HepG2 (cell line): ENCODE measurements around the gene HOXD3. TPM values are rescaled to one million over a fixed set of nuclear protein-coding genes. Genes with fewer than 3 reads are reported as not detected.

Experiments
- ATAC-seq: fragments of 200-7000 bp; cut with Tn5 transposase; 3 replicates; pipeline ENCODE4 v1.9.1; 2020; ENCODE audit warnings: mild to moderate bottlenecking, moderate library complexity
- BruUV-seq: library from RNA; stranded (reverse); fragments of 400-500 nt; replicated peaks from 2 replicates; lab custom pipeline; 2021; lab: Mats Ljungman, UMichigan
- CTCF ChIA-PET: fragments of 300-600 bp; formaldehyde crosslinking; extraction: SDS; loops from one replicate; lab custom pipeline; 2021; ENCODE audit warnings: low total read pairs, inconsistent platforms, low intra/inter-chr PET ratio; lab: Yijun Ruan, JAX
- POLR2A ChIA-PET: fragments of 350-600 bp; sonication (Branson Sonifier 250); formaldehyde crosslinking; loops from one replicate; lab custom pipeline; 2020; ENCODE audit warnings: antibody characterized with exemption, inconsistent platforms; lab: Yijun Ruan, JAX
- DNase-seq: peaks from one replicate; pipeline ENCODE4 v3.0.0-alpha.2; 2015; ENCODE audit warnings: low spot score
- FAIRE-seq: peaks from 3 replicates; lab custom pipeline; 2011; peaks lifted over from hg19 to GRCh38; lab: Jason Lieb, UNC
- H2AFZ ChIP-seq: one replicate; pipeline ENCODE4 v1.6.1; 2011; ENCODE audit warnings: low read length, inconsistent platforms
- H3K27ac ChIP-seq: fragments of 300-600 bp; 3 replicates; pipeline ENCODE4 v1.8.0; 2011; ENCODE audit warnings: mixed run types, mild to moderate bottlenecking, mixed read lengths, low read length, inconsistent platforms; ENCODE audit not compliant: insufficient read depth; ENCODE audit errors: extremely low read length
- H3K27me3 ChIP-seq, 2 experiments: fragments of 200-600 bp in 1 of 2; 2 replicates in 1 of 2; 3 replicates in 1 of 2; pipeline versions ENCODE4 v1.6.0 to v1.8.0; 2011; ENCODE audit warnings: low read length in 2 of 2, mild to moderate bottlenecking in 2 of 2, moderate library complexity in 2 of 2, inconsistent platforms in 1 of 2; ENCODE audit not compliant: insufficient read depth in 2 of 2, control insufficient read depth in 1 of 2
- H3K36me3 ChIP-seq, 2 experiments: fragments of 200-600 bp in 1 of 2; replicated peaks in 1 of 2; 2 replicates in 1 of 2; 3 replicates in 1 of 2; pipeline versions ENCODE4 v1.5.1 to v1.8.0; 2011; ENCODE audit warnings: low read length in 2 of 2, inconsistent platforms in 1 of 2; ENCODE audit not compliant: insufficient read depth in 2 of 2, control insufficient read depth in 1 of 2
- H3K4me1 ChIP-seq: 2 replicates; pipeline ENCODE4 v1.5.1; 2012; ENCODE audit warnings: low read length, inconsistent platforms; ENCODE audit not compliant: insufficient read depth
- H3K4me2 ChIP-seq: 2 replicates; pipeline ENCODE4 v1.6.0; 2011; ENCODE audit warnings: low read depth, low read length, inconsistent platforms
- H3K4me3 ChIP-seq, 3 experiments: fragments of 200-600 bp in 1 of 3; sonication (generic), shearing (Covaris generic) in 1 of 3; replicated peaks in 1 of 3; 2 replicates each; pipeline ENCODE4 v1.5.1; 2011 to 2016; ENCODE audit warnings: low read length in 3 of 3, inconsistent platforms in 2 of 3, low read depth in 2 of 3, mild to moderate bottlenecking in 2 of 3, control low read depth in 1 of 3, mixed read lengths in 1 of 3; ENCODE audit not compliant: insufficient read depth in 1 of 3
- H3K79me2 ChIP-seq: one replicate; pipeline ENCODE4 v1.6.1; 2011; ENCODE audit warnings: low read length, inconsistent platforms; ENCODE audit not compliant: insufficient read depth
- H3K9ac ChIP-seq: 2 replicates; pipeline ENCODE4 v1.6.0; 2011; ENCODE audit warnings: mild to moderate bottlenecking, low read depth, low read length, inconsistent platforms; ENCODE audit not compliant: insufficient read depth
- H3K9me3 ChIP-seq: 2 replicates; pipeline ENCODE4 v1.5.1; 2012; ENCODE audit warnings: mild to moderate bottlenecking, low read length
- H4K20me1 ChIP-seq: 2 replicates; pipeline ENCODE4 v1.6.0; 2011; ENCODE audit warnings: inconsistent platforms, mild to moderate bottlenecking, low read length, moderate library complexity; ENCODE audit not compliant: insufficient read depth
- BCL6 ChIP-seq: IDR thresholded peaks from 2 replicates; pipeline ENCODE4 v1.6.1; 2016; ENCODE audit warnings: missing genetic modification reagents, missing compliant biosample characterization
- HNF4G ChIP-seq, 2 experiments: sonication (generic) in 1 of 2; formaldehyde crosslinking in 1 of 2; IDR thresholded peaks; 2 replicates each; pipeline versions ENCODE4 v1.4.0 to v1.6.1; 2011 to 2020; ENCODE audit warnings: borderline replicate concordance in 2 of 2, low read depth in 2 of 2, mild to moderate bottlenecking in 2 of 2, low read length in 1 of 2, missing genetic modification reagents in 1 of 2, moderate library complexity in 1 of 2
- MAFG ChIP-seq: sonication (generic); formaldehyde crosslinking; IDR thresholded peaks from 2 replicates; pipeline ENCODE4 v1.5.1; 2020; ENCODE audit warnings: mild to moderate bottlenecking, missing genetic modification reagents
- NAIF1 ChIP-seq: sonication (generic); formaldehyde crosslinking; IDR thresholded peaks from 2 replicates; pipeline ENCODE4 v1.5.0; 2020; ENCODE audit warnings: mild to moderate bottlenecking, missing genetic modification reagents, borderline replicate concordance
- NONO ChIP-seq, 2 experiments: fragments of 450-650 bp in 1 of 2; sonication (generic) in 1 of 2; formaldehyde crosslinking in 1 of 2; IDR thresholded peaks in 1 of 2; conservative IDR thresholded peaks in 1 of 2; 2 replicates each; pipeline versions ENCODE4 v1.6.1 to v1.8.0; 2017 to 2022; ENCODE audit warnings: mild to moderate bottlenecking in 1 of 2, missing genetic modification reagents in 1 of 2, moderate library complexity in 1 of 2
- TRIM22 ChIP-seq: fragments of 450-650 bp; IDR thresholded peaks from 2 replicates; pipeline ENCODE4 v1.6.1; 2017
- YEATS2 ChIP-seq: sonication (generic); formaldehyde crosslinking; IDR thresholded peaks from 2 replicates; pipeline ENCODE4 v1.4.0; 2020; ENCODE audit warnings: missing genetic modification reagents, borderline replicate concordance
- ZBTB7B ChIP-seq: sonication (generic); formaldehyde crosslinking; IDR thresholded peaks from 2 replicates; pipeline ENCODE4 v1.4.0; 2020; ENCODE audit warnings: missing genetic modification reagents
- ZNF512B ChIP-seq: sonication (generic); formaldehyde crosslinking; IDR thresholded peaks from 2 replicates; pipeline ENCODE4 v1.5.1; 2020; ENCODE audit warnings: missing genetic modification reagents, mild to moderate bottlenecking, borderline replicate concordance
- ZNF629 ChIP-seq: sonication (generic); formaldehyde crosslinking; conservative IDR thresholded peaks from 2 replicates; pipeline ENCODE4 v1.5.0; 2020; ENCODE audit warnings: missing genetic modification reagents
- WGBS: methylation state at CpG from one replicate; pipeline ENCODE4 v1.1.6; 2017; ENCODE audit warnings: low lambda C conversion rate; 5-methylcytosine and 5-hydroxymethylcytosine counted together
- in situ Hi-C: cut with HindIII; loops from 2 replicates; pipeline ENCODE4 v1.10.0; 2017; ENCODE audit warnings: low pct_unique_long_range_greater_than_20kb; ENCODE audit not compliant: extremely low pct_ligation_motif_present
- intact Hi-C: fragments of 100-400 bp; cut with micrococcal nuclease; formaldehyde crosslinking; loops from one replicate; pipeline ENCODE4 v1.10.0; 2022; ENCODE audit not compliant: unreplicated experiment
- polyA plus RNA-seq, 8 experiments: library from polyadenylated mRNA; depleted of rRNA in 3 of 8; stranded (reverse) in 7 of 8; unstranded in 1 of 8; fragments of >200 nt; fragmentation: Illumina TruSeq in 4 of 8; extraction: Trizol in 4 of 8; gene quantifications; 2 replicates each; pipeline versions ENCODE4 v1.2.1 to v1.2.3, GENCODE V29; 2011 to 2016; ENCODE audit warnings: low read depth in 4 of 8, missing spikeins in 1 of 8, mixed read lengths in 1 of 8; ENCODE audit not compliant: insufficient read depth in 1 of 8
- total RNA-seq, 5 experiments: library from RNA; depleted of rRNA; stranded (reverse); fragments of >200 nt; fragmentation: Illumina TruSeq; extraction: Trizol; gene quantifications; 2 replicates each; pipeline ENCODE4 v1.2.3, GENCODE V29; 2016; ENCODE audit warnings: low read depth in 1 of 5

Gene HOXD3
- total and polyA plus RNA-seq, 2 of the 13 experiments (the other 11 are each of a cell fraction or from before 2014, with no cell fraction given): 0.05 to 0.09 TPM

- intact Hi-C loops: loop anchor here (5.0 kb wide), 2 partner anchors 525 to 1035 kb away; no protein-coding TSS in a partner anchor
- in situ Hi-C loops: no loop called here
Observed at GRCh38 chr2:176111846-176112374, 45.2 kb upstream of the HOXD3 start.

More at GRCh38 chr2:176111846-176112374, 45.2 kb upstream of the HOXD3 start:
- TF ChIP-seq YEATS2 (CRISPR knock-in tag) (no peak), ZNF629 (CRISPR knock-in tag) (no peak), NAIF1 (CRISPR knock-in tag) (no peak), MAFG (CRISPR knock-in tag) (no peak), HNF4G (IDR thresholded peaks at IDR 0.05; ENCODE audit: borderline replicate concordance, low read depth, low read length) (no peak), HNF4G (CRISPR knock-in tag; IDR thresholded peaks at IDR 0.05; ENCODE audit: borderline replicate concordance, low read depth) (no peak), NONO (IDR thresholded peaks at IDR 0.05) (no peak), NONO (CRISPR knock-in tag; conservative IDR thresholded peaks at IDR 0.05) (no peak), ZNF512B (CRISPR knock-in tag) (no peak), BCL6 (CRISPR knock-in tag) (no peak), TRIM22 (no peak), ZBTB7B (CRISPR knock-in tag) (no peak)
- CTCF ChIA-PET: no interaction called here
- H3K4me3 ChIP-seq: no peak overlapping the region
- H3K27ac ChIP-seq: no peak overlapping the region
- no peaks in the 10 kb centered on the region for H3K79me2 ChIP-seq
- POLR2A ChIA-PET: no interaction called here
- peaks cover 15 to 88% of the 10 kb centered on the region in 2 experiments; a peak in 4 of 5 replicates for H3K27me3 ChIP-seq
- no TSS peak for BruUV-seq
- ATAC-seq (no peak), FAIRE-seq (no peak), DNase-seq (no peak)
- peaks cover 14% of the 10 kb centered on the region for H3K4me1 ChIP-seq
- H3K36me3 ChIP-seq: no peaks in the 10 kb centered on the region
- no peak overlapping the region for H3K9ac ChIP-seq
- H2AFZ ChIP-seq: no peak overlapping the region
- H3K9me3 ChIP-seq: no peaks in the 10 kb centered on the region
- H3K4me2 ChIP-seq: no peak overlapping the region
- WGBS: 38% methylated on average over 21 of the region's 29 CpGs
- H4K20me1 ChIP-seq: no peaks in the 10 kb centered on the region
